IPS DF 4.7 (cell line): ENCODE data around the gene PSG6.
"Not testable (repeated sequence)": the region's sequence is repeated elsewhere in the genome, so short reads cannot be mapped to it uniquely, and the experiment has no call there.

ENCODE experiments used
- DNase-seq: peaks from one replicate; pipeline ENCODE4 v3.0.0-alpha.2; 2013; ENCODE audit warnings: low spot score; ENCODE audit errors: extremely low read depth

Gene PSG6

DNA sequence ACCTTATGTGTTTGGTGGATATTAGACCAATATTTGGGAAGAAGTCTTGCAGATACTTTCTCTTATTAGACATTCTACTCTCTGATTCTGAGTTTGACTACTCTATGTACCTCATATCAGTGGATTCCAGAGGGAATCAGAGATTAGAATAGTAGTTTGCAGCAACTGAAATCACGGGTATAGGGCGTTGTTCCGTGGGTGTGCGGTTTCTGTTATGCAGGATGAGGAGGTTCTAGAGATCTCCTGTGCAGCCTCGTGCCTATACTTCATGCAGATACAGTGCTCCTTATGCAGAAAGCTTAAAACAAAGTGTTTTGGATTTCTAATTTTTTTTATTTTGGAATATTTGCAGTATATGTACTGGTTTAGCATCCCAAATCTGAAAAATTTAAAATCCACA is 6.0 kb downstream of the PSG6 start:
- DNase-seq = not testable (repeated sequence)

- DNase-seq = not testable (repeated sequence)
Observed at GRCh38 chr19:42906162-42906561, 11.5 kb downstream of the PSG6 start.

DNA sequence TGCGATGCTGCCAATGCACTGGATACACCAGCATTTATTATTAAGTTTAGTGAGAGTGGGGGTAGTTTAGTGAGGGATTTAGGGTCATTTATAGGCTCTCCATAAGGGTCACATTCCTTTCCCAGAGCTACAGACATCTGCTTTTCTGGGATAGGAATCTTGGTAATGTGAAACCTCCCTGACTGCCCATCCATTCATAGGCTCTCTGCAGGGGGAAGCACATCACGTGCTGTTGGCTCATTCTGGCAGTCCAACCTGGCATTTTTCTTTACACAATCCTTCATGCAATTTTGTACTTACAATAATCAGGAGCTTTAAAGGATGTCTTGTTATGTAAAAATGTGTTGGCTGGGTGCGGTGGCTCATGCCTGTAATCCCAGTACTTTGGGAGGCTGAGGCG is 17.1 kb downstream of the PSG6 start:
- not testable (repeated sequence) for DNase-seq

DNA sequence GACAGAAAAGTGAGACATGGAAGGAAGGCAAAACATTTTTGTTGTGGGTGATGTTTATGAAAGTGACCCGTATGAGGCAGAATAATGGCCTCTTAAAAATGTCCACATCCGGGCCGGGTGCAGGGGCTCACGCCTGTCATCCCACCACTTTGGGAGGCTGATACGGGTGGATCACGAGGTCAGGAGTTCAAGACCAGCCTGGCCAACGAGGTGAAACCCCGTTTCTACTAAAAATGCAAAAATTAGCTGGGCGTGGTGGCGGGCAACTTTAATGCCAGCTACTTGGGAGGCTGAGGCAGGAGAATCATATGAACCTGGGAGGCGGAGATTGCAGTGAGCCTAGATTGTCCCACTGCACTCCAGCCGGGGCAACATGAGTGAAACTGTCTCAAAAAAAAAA is 18.0 kb downstream of the PSG6 start:
- DNase-seq = not testable (repeated sequence)

GRCh38 chr19:42899110-42899509 is 18.6 kb downstream of the PSG6 start:
- not testable (repeated sequence) for DNase-seq

- not testable (repeated sequence) for DNase-seq
Observed at GRCh38 chr19:42898656-42899055, 19.0 kb downstream of the PSG6 start.

GRCh38 chr19:42897729-42898128 is 20.0 kb downstream of the PSG6 start:
- DNase-seq = not testable (repeated sequence)

- DNase-seq = not testable (repeated sequence)
Observed at GRCh38 chr19:42890446-42890845, 27.2 kb downstream of the PSG6 start.

GRCh38 chr19:42887876-42888445 is 29.7 kb downstream of the PSG6 start:
- not testable (repeated sequence) for DNase-seq

DNA sequence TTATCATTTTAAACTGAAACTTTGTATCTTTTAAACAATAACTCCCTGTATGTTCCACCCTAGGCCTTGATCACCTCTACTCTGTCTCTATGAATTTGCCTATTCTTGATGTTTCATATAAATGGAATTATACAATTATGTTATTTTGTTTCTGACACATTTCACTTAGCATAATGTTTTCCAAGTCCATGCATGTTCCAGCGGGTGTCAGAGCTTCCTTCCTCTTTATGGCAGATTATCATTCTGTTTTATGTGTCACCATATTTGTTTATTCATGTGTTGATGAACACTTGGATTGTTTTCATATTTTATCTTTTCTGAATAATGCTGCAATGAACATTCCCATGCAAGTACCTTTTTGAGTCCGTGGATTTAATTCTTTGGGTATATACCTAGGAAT is 35.0 kb downstream of the PSG6 start:
- not testable (repeated sequence) for DNase-seq

GRCh38 chr19:42882010-42882409 is 35.7 kb downstream of the PSG6 start:
- DNase-seq = not testable (repeated sequence)

DNA sequence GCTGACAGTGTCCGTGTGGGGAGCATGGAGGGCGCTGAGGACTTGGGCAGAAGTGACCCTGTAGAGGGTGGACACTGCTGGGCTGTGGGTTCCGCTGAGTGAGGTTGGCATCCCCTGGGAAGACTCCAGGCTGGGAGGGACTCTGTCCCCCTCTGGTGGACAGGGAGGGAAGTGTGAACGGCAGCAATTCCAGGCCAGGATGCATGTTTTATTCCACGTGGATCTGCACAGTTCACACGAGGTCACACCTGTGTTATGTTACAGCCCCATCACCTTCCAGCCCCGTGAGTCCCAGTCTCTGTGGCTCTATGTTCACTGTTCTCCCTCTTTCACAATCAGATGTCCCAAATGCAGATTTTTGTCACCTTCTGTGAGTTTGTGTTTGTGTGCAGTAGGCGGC is 36.4 kb downstream of the PSG6 start:
- DNase-seq = not testable (repeated sequence)

DNA sequence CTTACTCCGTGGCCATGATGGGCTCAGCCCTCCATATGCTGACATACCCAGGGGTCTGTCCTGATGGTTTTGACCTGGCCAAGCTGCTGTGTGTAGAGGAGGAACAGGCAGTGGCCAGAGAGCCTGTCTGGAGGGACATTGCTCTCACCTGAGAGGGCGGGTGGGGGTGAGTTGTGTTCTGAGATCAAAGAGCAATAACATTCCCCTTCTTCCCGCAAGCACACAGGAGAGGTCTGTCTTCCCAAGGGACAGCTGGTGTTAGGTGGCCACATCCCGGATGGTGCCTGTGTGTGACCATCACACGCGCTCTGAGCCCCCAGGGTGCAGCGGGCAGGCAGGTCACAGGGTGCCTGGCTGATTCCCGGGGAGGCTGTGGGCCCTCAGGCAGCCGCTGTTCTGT is 37.1 kb downstream of the PSG6 start:
- DNase-seq = not testable (repeated sequence)

DNA sequence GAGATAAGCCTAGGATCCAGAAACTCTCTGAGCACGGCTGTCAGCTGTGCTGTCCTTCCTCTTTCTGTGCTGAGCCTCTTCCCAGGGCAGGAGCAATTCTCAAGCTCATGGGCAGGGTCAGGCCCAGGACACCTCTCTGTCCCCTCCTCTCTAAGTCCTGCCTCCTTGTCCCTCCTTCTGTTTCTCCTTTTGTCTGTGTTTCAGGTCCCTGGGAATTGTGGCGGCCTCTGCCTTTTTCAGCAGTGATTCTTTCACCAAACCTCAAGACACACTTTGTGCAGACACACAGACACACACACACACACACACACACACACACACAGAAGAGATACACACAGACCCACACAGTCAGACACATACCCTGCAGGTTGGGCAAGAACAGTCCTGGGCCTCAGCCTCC is 38.1 kb downstream of the PSG6 start, which contains the start of gene PSG1:
PSG1 (minus strand) TSS at position 101 of the 400 bp plus-strand sequence. CDS start 132 bp downstream, outside the sequence.
- DNase-seq = no peak

DNA sequence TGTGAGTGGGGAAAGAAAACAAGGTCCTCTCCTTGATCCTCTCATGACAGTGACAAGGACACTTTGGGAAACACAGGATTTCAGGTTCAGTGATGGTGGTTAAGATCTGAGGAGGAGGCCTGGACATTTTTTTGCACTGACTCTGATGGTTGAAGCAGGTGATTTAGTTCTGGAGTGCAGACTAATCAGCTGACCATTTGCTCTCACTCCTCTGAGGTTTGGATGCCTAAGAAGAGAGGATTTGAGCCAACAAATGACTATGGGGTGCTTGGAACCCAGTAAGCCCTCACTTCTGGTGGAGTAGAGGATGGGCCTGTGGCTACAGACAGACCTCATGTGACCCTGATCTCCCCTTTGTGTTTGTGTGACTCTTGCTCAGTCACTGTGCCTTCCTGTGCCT is 41.1 kb downstream of the PSG6 start:
- not testable (repeated sequence) for DNase-seq

- not testable (repeated sequence) for DNase-seq
Observed at GRCh38 chr19:42875881-42876280, 41.8 kb downstream of the PSG6 start.

GRCh38 chr19:42874901-42875813 is 42.5 kb downstream of the PSG6 start:
- DNase-seq = not testable (repeated sequence)

GRCh38 chr19:42874136-42874535 is 43.6 kb downstream of the PSG6 start:
- DNase-seq = not testable (repeated sequence)

DNA sequence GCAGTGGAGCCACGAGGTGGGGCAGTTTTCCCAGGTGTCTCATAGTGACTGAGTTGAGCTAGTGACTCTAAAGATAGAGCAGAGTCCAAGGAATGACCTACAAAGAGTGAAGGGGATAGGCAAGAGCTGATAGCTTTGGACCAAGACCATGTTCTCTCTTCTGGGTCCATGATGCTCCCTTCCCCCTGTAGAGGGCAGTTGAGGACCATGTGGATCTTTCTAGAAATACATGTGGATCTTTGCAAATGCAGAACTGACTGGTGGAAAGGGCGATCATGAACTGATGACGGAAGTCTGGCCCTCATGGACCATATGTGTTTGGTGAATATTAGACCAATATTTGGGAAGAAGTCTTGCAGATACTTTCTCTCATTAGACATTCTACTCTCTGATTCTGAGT is 45.1 kb downstream of the PSG6 start:
- no peak for DNase-seq

GRCh38 chr19:42857544-42857867 is 60.2 kb downstream of the PSG6 start:
- DNase-seq = no peak

DNA sequence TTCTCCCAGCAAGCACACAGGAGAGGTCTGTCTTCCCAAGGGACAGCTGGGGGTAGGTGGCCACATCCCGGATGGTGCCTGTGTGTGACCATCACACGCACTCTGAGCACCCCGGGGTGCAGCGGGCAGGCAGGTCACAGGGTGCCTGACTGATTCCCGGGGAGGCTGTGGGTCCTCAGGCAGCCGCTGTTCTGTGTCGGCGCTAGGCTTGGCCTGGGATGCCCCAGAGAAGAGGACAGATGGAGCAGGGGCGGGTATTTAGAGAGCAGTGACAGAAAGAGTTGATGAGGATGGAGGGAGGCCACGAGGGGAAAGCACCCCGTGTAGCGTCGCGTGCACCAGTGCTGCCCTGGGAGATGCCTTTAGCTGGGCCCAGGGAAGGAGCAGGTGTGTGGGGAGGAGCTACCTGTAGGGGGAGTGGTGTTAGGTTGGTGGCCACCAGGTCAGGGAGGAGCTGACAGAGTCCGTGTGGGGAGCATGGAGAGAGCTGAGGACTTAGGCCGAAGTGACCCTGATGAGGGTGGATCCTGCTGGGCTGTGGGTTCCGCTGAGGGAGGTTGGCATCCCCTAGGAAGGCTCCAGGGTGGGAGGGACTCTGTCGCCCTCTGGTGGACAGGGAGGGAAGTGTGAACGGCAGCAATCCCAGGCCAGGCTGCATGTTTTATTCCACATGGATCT is 60.7 kb downstream of the PSG6 start:
- not testable (repeated sequence) for DNase-seq

GRCh38 chr19:42854745-42855144 is 62.9 kb downstream of the PSG6 start:
- DNase-seq = not testable (repeated sequence)
